Amniotic epithelial cell (primary cell): ENCODE measurements around the gene SEPTIN2.
A peak's percentile ranks its signal among the peaks of the same experiment; 100 is the strongest.
"Not testable (repeated sequence)": the region's sequence is repeated elsewhere in the genome, so short reads cannot be mapped to it uniquely, and the experiment has no call there.

ENCODE experiments used
- DNase-seq: peaks from one replicate; pipeline ENCODE4 v3.0.0-alpha.2; 2010; ENCODE audit warnings: low read depth

Gene SEPTIN2

DNA sequence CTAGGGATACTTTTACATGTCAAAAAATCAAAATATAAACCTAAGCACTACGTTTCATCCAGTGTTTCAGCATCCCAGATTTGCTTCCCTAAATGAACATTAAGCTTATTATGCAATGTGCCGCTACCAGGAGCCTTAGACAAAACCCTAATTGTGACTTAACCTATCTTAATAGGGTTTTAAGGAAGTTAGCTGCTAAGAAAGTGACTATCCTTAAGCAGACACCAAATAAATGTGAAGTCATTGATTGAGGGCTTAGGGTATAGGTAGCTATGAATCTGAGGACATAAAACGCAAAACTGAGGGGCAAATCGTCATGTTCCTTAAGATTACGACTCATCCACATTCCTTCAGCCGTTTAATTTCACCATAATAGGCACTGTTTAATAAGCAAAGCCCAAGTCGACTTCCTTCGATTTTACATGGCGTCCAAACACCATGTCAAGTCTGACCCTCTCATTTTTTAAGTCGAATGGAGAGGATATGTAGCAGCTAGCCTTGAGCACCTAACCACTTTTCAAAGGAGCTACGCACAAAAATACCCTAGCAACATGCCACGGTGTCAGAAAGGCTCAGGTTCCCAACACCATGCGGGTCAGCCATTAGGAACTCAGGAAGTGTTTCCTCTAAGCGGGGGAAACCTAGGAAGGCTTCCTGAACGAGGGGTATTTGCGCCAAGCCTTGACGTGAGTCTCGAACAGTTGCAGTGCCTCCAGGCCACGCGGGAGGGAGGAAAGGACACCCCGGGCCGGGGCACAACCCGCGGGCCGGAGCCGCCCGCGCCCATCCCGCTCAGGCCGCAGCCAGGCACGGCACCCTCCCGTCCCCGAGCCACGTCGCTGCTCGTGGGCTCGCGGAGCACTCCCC lies 1.3 kb upstream of the SEPTIN2 start:
- peak; percentile 63 for DNase-seq

DNA sequence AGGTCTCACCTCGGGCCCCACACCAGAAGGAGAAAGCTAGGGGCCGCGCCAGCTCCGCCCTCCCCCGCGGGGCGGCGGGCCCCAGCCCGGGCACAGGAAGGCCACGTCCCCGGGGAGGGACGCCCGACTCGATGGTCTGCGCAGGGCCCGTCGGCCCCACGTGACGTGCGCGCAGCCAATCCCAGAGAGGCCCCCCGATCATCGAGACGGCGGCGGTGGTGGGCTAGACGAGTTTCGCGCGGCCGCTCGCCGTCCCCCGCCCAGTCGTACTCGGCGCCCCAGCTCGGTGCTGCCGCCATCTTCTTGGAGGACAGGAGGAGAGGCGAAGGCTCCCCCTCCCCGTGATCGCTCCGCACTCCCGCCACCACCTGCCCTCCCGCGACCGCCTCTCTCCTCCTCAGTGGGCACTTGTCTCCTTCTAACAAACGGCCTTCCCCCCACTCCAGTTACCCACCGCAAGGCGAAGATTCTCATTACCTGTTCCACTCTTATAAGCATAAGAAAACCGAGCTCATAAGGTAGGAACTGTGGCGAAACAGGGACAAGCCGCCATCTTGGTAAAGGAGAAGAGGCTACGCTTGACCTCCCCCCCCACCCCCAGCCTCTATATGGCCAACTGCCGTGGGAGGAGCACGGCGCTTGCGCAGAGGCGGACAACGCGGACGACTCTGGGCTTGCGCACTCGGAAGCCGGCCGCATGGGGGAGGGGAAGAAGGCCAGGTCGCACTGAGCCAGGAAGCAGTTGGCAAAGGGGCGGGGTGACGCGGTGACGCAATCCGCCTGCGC lies 439 bp upstream of the SEPTIN2 start, which contains the start of gene HDLBP:
Gene HDLBP (minus strand): TSS at position 580 of the 786 bp plus-strand sequence. CDS start 48,803 bp downstream, outside the sequence.
- peak; percentile 98 for DNase-seq

DNA sequence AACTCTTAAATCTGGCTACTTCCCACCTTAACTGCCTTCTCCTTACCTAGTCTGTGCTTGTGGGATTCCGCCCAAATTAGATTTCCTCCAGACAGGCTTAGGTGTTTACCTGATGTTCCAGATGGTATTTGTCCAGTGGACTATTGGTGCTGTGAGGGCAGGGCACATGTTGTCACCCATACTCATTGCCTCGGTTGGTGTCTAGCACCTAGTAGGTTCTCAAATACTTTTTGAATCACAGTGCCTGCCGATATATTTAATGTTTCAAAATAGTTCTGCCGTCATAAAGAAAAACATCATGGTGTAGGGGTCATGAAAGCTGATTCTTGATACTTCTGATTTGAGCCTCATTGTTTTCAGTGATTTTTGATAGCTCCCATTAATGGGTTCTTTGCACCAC lies 1.1 kb downstream of the SEPTIN2 start:
- no peak for DNase-seq

DNA sequence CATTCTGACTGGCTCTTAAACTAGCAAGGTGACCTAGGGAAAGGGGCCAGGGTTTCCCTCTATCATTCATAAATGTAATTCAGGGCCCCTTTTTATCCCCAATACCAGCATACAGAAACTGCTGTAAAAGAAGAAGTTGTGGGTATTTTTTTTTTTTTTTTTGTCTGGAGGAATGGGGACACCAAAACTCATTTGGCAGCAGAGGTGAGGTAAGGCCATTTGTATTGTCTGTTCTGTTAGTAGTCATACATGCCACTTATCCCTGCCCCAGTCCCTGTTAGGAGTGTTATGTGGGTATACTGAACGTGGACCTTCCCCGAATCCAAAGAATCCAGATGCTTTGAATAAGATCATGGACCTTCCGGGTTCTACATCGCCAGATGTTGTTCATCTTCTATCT lies 1.7 kb downstream of the SEPTIN2 start:
- DNase-seq, result no peak

DNA sequence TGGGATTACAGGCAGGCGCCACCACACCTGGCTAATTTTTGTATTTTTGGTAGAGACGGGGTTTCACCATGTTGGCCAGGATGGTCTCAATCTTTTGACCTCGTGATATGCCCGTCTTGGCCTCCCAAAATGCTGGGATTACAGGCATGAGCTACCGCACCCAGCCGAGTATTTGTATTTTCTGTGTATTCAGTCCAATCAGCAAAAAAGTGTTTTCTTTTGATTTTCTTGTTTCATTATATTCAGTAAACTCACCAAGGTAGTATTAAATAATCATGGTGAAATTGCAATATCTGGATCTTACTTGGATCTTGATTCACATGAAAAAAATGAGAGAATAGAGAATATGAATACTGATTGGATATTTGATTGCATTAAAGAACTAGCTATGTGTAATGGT lies 3.1 kb downstream of the SEPTIN2 start:
- not testable (repeated sequence) for DNase-seq

DNA sequence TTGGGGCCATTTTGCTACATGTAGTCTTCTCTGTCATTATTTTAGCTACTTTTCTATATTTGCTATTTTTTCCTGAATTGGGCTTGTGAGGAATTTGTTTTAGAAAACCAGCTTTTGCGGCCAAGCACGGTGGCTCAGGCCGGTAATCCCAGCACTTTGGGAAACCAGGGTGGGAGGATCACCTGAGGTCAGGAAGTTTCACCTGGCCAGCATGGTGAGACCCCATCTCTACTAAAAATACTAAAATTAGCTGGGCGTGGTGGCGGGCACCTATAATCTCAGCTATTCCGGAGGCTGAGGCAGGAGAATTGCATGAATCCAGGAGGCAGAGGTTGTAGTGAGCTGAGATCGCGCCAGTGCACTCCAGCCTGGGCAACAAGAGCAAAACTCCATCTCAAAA lies 4.7 kb downstream of the SEPTIN2 start:
- DNase-seq, result no peak

DNA sequence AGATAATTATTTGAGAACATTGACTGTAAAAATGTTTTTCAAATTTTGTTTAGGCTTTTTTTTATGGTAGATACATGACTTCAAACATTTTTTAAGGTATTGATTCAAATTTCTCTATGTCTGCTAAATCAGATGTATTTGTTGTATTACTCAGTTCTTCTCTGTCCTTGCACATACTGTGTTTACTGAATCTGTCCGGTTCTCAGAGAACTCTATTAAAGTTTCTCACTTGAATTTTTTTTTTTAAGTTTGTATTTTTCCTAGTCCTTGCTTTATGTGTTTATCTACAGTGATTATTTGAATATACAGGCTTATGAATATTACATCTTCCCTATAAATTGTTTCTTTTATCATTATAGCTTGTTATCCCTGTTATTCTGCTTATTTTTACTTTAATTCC lies 5.3 kb downstream of the SEPTIN2 start:
- DNase-seq, result no peak

DNA sequence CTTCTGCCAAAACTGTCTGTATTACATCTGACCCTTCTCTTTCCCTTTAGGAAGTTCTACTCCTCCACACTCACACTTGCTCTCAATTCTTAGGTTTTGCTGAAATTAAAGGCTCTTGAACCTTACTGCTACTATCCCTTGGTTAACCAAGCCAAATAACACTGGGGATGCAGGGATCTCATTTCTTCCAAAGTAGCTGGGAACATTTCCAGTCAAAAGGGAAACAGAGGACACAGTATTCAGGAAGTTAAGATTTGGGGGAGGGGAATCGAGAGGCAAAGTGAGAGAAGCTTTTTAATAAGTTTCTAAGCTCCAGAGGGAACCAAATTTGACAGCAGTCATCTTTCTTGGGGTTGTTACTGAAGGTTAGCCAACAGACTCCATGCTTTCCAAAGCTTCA lies 6.2 kb downstream of the SEPTIN2 start:
- DNase-seq, result no peak

DNA sequence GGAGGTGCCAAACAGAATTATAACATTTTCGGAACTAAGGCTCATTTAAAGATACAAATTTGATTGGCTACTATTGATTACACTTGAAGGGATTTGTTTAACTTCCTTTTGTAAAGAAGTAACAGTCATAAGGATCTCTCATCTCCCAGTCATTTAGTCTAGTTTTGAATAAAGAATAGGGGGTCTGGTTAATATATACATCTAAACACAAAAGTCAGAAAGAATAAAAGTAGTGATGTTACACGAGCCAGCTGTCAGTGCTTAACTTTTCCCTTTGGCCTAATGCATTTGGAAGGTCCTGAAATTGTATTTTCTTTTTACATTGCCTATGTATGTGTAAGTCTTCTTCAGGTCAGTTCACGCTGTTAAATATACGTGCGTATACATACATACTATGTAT lies 8.1 kb downstream of the SEPTIN2 start:
- DNase-seq, result no peak

DNA sequence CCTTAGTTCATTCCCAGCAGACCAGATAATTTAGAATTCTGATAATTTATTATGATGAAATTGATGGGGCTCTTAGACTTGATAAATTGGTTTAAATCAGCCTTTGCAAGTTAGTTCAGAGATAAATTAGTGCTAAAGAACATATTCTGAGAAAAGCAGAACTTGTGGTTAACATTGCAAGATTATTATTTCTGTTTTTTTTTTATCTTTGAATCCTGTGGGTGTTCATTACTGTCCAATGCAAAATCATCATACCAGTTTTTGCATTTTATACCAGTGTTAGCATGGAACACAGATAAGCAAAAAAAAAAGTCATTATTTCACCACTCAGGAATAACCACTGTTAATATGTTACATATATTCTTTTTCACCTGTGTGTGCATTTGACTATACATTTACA lies 9.1 kb downstream of the SEPTIN2 start:
- DNase-seq, result no peak

DNA sequence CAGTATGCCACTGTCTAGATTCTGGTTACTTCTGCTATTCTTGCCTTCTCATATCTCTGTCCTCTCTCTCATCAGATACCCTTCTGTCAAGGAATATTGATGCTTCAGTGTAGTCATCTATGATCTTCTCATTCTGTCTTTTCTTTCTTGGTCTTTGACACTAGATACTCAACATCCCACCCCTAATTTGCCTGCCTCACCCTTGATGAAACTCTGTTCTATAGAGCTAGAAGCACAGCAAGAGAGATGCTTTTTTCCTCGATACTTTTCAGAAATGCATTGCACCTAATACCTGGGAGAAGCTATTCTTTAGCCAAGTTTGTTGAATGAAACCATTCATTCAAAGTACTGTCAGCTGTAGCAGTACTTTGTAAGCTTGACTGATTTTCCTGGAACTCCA lies 9.5 kb downstream of the SEPTIN2 start:
- no peak for DNase-seq

DNA sequence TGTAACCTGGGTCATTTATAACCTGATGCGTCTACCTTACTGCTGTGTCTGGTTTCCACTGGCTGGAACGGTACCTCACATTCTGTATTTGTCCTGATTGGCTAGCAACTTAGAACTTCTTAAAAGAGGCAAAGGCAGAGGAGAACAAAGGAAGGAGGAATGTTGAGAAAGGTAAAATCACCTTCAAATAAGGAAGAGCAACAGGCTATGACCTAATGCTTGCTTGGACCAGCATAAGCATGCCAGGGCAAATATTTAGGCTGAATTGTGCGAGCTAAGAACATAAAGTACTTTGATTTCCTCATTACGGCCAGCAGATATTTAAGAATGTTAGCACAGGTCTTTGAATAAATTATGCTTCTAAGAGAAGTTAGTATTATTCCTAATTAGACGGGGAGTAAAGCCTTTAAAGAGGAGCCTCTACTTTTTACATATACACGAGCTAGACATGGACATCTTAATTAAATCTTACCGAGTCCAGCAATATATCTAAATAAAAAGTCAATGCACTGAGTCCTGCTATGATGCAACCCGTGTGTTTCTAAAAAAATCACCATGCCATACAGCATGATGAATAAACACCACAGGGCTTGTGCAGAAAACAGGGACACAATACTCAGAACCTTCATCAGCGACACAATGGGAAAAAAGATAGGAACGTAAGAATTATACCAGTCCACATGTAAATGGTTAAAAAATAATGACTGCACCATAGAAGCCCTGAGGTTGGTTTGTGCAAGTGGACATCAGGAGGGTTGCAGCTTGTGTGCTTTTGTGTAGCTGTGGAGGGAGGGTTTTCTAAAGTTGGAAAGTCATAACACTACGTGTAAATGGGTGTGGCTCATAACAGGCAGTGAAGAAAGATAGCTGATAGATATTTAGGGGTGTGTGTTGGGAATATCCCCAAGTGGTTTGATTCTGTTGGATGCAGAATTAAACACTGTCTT lies 14.2 kb downstream of the SEPTIN2 start:
- no peak for DNase-seq

DNA sequence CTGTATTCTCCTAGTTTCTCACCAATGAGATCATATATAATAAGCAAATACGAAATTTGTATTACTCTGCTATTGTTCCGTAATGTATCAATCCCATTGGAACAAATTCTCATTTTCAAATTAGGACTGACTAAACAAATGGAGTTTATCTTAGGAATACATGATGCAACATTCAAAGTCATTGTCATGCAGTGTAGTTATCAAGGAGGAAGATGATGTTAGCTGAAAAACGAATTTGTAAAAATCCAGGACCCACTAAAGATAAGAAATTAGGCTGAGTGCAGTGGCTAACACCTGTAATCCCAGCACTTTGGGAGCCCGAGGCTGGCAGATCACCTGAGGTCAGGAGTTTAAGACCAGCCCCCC lies 14.9 kb downstream of the SEPTIN2 start:
- no peak for DNase-seq

DNA sequence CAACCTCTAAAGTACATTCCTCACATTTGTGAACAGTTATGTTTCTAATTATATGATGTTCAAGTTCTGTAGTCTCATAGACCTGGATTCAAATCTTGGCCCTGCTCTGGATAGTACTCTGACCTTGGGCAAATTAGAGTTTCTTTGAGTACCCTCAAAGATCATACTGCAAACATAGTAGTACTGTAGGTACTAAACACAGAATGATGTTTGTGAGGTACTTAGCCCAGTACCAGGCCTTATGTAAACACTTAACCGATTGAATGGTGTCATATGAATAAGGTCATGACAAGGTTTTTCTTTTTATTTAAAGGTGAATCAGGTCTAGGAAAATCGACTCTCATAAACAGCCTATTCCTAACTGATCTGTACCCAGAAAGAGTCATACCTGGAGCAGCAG lies 19.1 kb downstream of the SEPTIN2 start:
- DNase-seq, result no peak

DNA sequence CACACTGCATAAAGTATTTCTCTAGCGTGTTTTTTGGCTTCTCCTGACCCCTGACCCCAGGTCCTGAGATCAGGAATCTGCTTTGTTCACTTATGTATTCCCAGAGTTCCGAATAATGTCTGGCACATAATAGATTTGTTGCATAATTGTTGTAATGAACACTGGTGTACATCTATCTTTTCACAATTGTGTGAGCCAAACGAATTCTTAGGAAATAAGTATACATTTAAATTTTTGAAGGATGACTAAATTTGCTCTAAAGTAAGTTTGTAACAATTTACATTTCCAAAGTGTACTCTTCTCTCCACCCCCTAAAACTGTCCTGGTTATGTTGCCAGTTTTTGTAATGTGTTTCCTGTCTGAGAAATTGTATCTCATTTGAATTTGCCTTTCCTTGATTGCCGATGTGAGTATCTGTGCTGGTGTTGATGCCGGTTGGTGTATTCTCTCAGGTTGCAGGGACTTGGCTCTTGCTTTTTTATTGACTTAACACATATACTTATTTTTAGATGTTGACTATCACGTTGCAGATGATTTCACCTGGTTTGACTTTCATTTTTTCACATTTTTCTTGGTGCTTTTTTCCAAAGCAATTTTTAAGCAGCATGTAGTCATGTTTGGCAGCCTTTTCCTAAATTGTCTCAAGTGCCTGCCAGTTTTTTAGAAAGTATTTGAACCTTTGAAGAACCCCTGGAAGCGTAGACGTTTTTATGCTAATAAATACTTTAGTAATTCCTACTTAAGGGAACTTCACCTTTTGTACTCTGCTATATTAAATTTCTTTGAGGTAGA lies 24.3 kb downstream of the SEPTIN2 start:
- DNase-seq, result no peak

DNA sequence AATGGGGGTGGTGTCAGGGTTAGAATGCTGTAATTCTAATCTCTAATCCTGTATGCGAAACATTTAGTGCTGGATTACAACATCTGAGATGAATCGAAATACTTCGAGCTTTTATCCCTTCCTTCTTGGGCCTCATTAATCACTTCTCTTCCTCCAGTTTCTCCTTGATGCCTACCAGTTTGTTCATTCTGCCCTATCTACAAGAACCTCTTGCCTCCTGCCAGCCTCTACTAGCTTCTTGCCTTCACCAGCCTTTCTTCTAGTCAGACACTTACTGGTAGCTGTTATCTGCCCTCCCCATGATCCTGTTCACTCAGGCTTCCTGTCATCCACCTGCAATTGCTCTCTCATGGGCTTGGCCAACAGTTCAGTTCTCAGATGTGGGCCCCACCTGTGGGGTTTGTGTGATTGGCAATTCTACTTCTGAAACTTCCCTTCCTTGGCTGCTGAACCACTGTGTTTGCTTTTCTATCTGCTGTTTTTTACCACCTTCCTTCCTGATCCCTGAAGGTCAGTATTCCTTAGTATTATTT lies 25.0 kb downstream of the SEPTIN2 start:
- DNase-seq, result no peak

DNA sequence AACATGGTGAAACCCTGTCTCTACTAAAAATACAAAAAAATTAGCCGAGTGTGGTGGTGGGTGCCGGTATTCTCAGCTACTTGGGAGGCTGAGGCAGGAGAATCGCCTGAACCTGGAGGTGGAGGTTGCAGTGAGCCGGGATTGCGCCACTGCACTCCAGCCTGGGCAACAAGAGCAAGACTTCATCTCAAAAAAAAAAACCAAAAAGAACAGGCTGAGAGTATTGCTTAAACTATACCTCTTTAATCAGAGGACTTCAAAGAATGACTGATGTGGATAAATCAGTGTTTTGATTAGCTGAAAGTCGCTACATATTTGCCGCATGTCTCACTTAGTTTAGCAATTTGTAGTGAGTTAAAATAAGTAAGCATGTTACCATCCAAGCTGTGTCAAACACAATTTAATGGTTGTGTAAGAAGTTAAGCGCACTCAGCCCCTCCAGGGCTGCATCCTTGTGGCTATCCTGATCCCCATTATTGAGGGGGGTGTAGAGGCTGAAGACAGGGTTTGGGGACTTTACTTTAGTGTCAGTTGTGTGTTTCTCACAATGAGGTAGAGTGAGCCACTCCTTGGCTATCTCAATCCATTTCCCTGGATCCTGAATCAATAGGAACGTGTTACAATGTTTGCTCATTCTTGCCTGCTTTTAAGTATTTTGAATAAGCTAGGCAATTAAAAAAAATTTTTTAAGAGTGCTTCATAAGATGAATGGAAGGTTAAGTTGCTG lies 29.4 kb downstream of the SEPTIN2 start:
- peak; percentile 85 for DNase-seq

DNA sequence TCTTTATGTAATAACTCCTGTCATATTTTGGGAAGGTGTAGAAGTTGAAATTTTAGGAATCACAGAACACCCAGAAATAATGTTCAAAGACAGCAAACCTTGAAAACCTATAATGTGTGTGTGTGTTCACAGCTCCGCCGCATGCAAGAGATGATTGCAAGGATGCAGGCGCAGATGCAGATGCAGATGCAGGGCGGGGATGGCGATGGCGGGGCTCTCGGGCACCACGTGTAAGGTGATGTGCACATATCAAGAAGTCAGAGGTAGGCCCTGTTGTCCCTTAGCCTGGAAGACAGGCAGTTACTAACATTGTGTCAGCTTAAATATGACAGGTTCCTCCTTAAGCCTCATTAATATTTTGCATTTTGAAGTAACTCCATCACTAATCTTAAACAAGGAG lies 34.2 kb downstream of the SEPTIN2 start:
- no peak for DNase-seq

DNA sequence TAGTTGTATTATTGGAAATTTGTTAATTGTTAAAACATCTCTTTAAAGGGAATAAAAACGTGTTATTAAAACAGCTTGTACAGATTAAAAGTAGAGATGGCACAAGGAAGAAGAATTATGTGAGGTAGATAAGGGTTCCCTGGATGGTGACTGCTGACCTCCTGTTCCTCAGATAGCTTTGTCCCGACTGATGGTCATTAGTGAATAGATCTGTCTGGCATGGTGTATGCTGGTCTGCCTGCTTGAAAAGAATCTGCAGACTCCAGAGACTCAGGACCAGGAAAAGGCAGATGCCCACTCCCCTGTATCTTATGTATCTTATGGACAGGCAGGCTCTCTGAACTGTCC lies 34.8 kb downstream of the SEPTIN2 start:
- no peak for DNase-seq

DNA sequence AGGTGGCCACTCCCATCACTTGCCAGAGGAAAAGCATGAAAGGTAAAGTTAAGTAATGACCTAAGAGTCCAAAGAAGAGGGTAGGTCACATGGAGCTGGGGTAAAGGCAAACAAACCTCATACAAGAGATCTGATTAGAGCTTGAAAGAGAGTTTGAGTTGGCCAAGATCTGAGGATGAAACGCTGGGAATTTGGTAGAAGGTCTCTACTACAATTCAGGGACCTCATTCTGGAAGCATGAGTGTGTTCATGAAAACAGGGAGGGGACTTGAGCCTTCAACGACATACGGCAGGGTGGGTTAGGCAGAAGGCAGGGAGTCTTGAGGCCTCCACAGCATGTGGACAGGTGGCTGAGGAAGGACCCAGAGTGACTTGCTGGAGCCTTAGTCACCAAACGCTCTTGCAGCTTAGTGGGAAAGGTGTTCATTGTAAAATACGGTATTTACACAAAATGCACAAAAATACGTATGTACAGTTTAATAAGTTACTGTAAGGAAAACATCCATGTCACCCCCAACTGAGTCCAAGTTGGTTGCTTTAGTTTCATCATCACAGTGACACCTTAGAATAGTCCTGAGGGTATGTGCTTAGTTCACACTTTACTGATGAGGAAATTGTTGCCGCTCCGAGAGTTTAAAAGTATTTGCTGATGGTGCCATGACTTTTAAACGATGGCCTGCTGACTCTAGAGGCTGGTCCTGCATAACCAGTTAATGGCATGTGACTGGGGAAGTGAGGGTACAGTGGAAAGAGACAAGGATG lies 35.3 kb downstream of the SEPTIN2 start:
- DNase-seq, result no peak
